ENCODE data around the gene PASK.

Gene PASK

GRCh38 chr2:241088376-241088775, 60.9 kb downstream of the PASK start:
- in situ Hi-C loops (cut with HindIII; ENCODE audit: low sequenced_read_pairs) = loop anchor here (10.0 kb wide), 1 partner anchor 94 kb away; the partner anchor contains the start of gene SNED1

DNA sequence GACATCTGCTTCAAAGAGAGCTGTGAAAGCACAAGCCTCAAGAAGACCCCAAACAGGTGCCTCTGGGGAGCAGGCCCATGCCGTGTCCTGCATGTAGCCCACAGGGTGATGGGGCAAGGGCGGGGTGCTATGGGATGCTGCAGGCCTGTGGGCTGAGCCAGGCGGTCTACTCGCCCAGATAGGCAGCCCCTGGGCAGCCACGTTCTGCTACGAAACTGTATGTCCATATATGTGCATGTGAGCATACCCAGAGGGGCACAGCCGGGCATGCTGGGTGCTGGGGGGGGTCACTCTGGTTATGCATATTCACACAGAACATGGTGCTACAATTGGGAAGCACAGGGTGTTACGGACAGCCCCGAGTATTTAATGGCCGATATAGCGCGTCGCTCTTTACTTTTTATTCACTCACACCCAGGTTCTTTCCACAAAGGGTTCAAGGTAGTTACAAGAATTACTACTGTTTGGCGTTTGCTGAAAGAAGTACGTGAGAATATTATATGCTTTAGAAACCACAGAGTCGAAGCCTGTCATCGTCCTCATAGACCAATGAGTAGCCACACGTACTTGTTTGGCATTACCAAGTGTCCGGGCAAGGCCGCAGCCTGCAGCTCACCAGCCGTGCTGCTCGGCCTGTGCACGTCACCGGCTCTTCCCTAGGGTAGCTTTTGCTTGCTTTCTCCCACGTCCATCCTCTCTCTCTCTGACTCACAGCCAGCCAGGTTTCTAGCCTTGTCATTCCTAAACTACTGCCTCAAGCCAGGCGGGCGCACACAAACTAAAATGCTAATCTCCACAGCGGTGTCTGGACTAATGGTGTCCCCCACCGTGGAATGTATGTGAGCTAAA, 61.6 kb downstream of the PASK start:
- in situ Hi-C loops (cut with HindIII; ENCODE audit: low sequenced_read_pairs) = loop anchor here (10.0 kb wide), 1 partner anchor 93 kb away; the partner anchor contains the start of gene SNED1

DNA sequence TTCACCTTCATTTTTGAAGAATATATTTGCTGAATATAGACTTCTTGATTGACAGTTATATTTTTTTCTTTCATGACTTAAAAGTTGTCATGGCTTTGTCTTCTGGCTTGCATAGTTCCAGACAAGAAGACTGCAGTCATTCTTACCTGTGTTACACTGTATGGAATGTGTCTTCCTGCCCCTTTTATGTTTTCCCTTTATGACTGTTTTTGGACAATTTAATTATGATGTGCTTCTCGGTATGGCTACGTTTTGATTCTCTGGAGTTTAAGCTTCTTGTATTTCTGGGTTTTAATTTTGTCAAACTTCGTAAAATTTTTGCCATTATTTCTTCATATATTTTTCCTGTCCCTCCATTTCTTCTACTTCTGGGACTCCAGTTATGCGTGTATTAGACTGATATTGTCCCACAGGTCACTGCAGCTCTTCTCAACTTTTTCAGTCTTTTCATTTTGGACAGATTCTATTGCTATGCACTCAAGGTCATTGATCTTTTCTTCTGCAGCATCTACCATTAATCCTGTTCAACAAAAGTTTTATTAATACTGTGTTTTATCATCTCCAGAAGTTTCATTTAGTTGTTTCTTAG, 64.3 kb downstream of the PASK start:
- in situ Hi-C loops (cut with HindIII; ENCODE audit: low sequenced_read_pairs) = loop anchor here (5.0 to 10.0 kb wide), 2 partner anchors 90 to 238 kb away; partner anchors contain the start of gene SNED1

DNA sequence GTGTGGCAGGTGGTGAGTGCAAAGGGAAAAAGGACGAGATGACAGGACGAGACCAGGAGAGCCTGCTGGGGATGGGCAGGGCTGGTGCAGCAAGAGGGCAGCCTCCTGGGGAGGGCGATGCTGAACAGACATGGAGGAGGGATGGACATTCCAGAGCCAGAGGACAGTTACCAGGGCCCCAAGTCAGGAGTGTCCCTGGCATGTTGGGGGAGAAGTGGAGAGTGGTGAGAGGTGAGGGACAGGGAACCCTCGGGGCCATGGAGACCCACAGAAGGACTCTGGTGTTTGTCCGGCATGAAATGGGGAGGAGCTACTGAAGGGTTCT, 66.2 kb downstream of the PASK start:
- in situ Hi-C loops (cut with HindIII; ENCODE audit: low sequenced_read_pairs) = loop anchor here (5.0 to 10.0 kb wide), 2 partner anchors 88 to 236 kb away; partner anchors contain the start of gene SNED1

DNA sequence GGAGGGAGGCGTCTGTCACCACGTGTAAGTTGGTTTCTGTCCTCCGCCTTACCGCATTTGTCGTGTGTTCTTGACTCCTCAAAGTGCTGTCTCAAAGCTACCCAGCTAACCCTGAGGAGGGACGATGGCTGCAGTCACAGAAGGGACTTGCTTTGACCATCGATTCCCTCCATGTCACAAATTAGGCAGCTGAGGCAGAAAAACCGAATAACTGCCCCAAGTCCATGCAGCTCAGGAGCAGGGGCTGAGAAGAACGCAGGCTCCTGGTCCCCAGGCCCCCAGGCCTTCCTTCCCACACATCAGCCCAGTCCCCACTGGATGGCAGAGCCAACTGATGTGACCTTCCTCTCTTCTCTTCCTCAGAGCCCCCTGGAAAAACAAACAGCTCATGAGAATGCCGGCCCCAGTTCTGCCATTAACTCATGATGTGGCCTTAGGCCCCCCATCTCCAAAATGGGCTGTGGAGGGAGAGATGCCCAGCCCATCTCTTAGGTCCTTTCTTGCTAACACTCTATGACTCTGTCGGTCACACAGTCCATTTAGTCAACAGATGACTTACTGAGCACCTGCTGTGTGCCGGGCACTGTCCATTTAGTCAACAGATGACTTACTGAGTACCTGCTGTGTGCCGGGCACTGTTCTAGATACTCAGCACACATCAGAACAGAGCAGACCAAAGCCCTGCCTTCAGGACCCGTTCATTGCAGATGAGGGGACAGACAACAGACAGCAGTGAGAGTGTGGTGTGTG, 66.8 kb downstream of the PASK start:
- in situ Hi-C loops (cut with HindIII; ENCODE audit: low sequenced_read_pairs) = loop anchor here (5.0 to 10.0 kb wide), 2 partner anchors 88 to 235 kb away; partner anchors contain the start of gene SNED1

- in situ Hi-C loops (cut with HindIII; ENCODE audit: low sequenced_read_pairs) = loop anchor here (5.0 to 10.0 kb wide), 2 partner anchors 87 to 234 kb away; partner anchors contain the start of gene SNED1
Measured at GRCh38 chr2:241081643-241082340, 67.5 kb downstream of the PASK start.

GRCh38 chr2:241081190-241081642, 68.1 kb downstream of the PASK start:
- in situ Hi-C loops (cut with HindIII; ENCODE audit: low sequenced_read_pairs) = loop anchor here (5.0 to 10.0 kb wide), 2 partner anchors 86 to 234 kb away; partner anchors contain the start of gene SNED1

DNA sequence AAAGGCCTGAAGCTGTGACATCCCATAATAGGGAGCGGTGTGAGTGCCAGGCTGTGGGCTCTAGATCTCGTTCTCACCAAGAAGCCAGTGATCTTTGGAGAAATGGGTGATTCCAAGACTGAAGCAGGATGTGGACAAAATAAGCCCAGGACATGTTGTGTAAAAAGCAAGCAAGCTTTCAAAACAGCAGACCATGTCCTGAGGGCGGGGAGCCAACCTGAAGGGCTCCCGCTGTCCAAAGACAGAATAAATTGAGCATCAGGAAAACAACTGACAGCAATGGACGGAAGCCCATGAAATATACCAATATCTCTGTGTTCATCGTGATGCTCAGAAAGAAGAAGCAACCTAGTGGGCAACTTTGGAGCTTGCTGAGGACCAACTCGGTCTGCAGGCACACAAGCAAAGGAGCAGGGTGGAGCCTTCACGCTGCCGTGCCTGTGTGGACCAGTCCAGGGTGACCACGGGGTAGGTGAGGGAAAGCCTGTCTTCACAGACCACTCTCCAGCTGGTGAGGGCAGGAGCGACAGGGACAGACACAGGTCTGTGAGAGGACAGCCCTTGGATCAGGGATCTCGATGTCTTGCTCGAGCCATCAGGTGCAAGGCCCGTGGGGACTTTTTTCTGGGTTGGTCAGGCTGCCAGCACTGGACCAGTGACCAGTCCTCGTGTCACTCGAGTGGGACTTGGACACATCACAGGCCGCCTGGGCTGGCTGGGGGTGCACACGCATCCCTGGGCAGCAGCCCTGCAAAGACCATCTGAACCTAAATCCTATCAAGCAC, 68.7 kb downstream of the PASK start:
- in situ Hi-C loops (cut with HindIII; ENCODE audit: low sequenced_read_pairs) = loop anchor here (5.0 to 10.0 kb wide), 2 partner anchors 86 to 233 kb away; partner anchors contain the start of gene SNED1

- in situ Hi-C loops (cut with HindIII; ENCODE audit: low sequenced_read_pairs) = no loop called here
Measured at GRCh38 chr2:241074901-241075540, 74.3 kb downstream of the PASK start.

- in situ Hi-C loops (cut with HindIII; ENCODE audit: low sequenced_read_pairs) = no loop called here
Measured at GRCh38 chr2:241074065-241074818, 75.0 kb downstream of the PASK start.

- in situ Hi-C loops (cut with HindIII; ENCODE audit: low sequenced_read_pairs) = no loop called here
Measured at GRCh38 chr2:241073166-241074064, 75.9 kb downstream of the PASK start.

- in situ Hi-C loops (cut with HindIII; ENCODE audit: low sequenced_read_pairs) = no loop called here
Measured at GRCh38 chr2:241072553-241073165, 76.6 kb downstream of the PASK start.

- in situ Hi-C loops (cut with HindIII; ENCODE audit: low sequenced_read_pairs) = no loop called here
Measured at GRCh38 chr2:241072151-241072550, 77.1 kb downstream of the PASK start.

DNA sequence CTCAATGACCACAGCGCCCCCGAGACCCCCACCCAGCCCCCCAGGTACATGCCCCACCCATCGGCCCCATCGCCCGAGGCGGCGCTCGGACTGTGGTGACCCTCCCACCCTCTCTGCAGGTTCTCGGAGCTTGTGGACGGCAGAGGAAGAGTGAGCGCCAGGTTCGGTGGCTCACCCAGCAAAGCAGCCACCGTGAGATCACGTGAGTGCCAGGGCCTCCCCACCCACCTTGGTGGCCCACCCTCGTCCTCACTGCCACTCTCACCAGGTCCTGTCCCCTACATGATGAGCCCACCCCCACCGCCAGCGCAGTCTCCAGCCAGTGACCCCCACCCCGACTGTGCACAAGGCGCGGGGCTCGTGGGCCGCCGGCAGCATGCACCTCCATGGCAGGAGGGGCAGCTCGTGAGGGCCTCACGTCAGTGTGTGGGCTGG, 77.6 kb downstream of the PASK start:
- in situ Hi-C loops (cut with HindIII; ENCODE audit: low sequenced_read_pairs) = no loop called here

- in situ Hi-C loops (cut with HindIII; ENCODE audit: low sequenced_read_pairs) = no loop called here
Measured at GRCh38 chr2:241070811-241071676, 78.2 kb downstream of the PASK start.

DNA sequence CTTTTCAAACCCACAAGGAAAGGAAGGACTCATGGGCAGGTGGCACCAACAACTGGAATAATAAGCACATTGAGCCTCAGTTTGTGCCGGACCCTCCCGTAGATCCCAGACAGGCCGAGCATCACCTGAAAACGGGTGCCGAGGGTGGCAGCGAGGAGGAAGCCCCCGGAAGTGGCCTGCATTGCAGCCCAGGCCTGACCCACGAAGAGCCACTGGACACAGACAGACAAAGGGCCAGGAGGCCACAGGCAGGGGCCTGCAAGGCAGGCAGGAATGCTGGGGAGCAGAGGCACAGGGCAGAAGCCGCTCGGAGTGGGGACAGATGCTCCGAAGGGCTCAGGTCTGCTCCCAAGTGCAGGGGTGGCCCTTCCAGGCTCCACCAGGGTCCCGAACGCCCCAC, 78.9 kb downstream of the PASK start:
- in situ Hi-C loops (cut with HindIII; ENCODE audit: low sequenced_read_pairs) = no loop called here

Data from endothelial cell of hepatic sinusoid (primary cell).